Pancreas (tissue), 10 donors: ENCODE data around the gene NQO2. TPM values are rescaled to one million over a fixed set of nuclear protein-coding genes. Genes with fewer than 3 reads are reported as not detected.
A peak's percentile ranks its signal among the peaks of the same experiment; 100 is the strongest.

Experiments used
- ATAC-seq, 4 donors: fragments of 200-7000 bp; cut with Tn5 transposase; one replicate each; pipeline versions ENCODE4 v1.8.0 to v1.9.1; 2020; ENCODE audit warnings: mild to moderate bottlenecking in 4 of 4, moderate library complexity in 4 of 4
- DNase-seq, 6 donors: peaks; one replicate each; pipeline ENCODE4 v3.0.0-alpha.2; 2020
- FAIRE-seq: peaks from 2 replicates; lab custom pipeline; 2012; peaks lifted over from hg19 to GRCh38; lab: Jason Lieb, UNC
- H3K27ac ChIP-seq, 4 donors: fragments of 200-600 bp; sonication (generic); 1 replicate in 3 of 4; 2 replicates in 1 of 4; pipeline versions ENCODE4 v1.5.0 to v1.8.0; 2020
- H3K27me3 ChIP-seq, 4 donors: fragments of 200-600 bp; one replicate each; pipeline ENCODE4 v1.8.0; 2021
- H3K36me3 ChIP-seq, 3 donors: fragments of 200-600 bp; sonication (generic) in 1 of 3; one replicate each; pipeline versions ENCODE4 v1.5.0 to v1.8.0; 2020 to 2021
- H3K4me1 ChIP-seq, 3 donors: fragments of 200-600 bp; one replicate each; pipeline ENCODE4 v1.8.0; 2021
- H3K4me3 ChIP-seq, 4 donors: fragments of 200-600 bp; sonication (generic) in 2 of 4; one replicate each; pipeline versions ENCODE4 v1.5.0 to v1.8.0; 2020 to 2021
- H3K9me3 ChIP-seq, 4 donors: fragments of 200-600 bp; one replicate each; pipeline ENCODE4 v1.8.0; 2021
- WGBS, 2 donors: extraction: QIAGEN DNeasy Blood & Tissue Kit; methylation state at CpG; one replicate each; pipeline ENCODE4 v1.1.7; 2013; 5-methylcytosine and 5-hydroxymethylcytosine counted together
- intact Hi-C, 3 donors: fragments of 100-400 bp; cut with DNase I; formaldehyde crosslinking; loops; one replicate each; pipeline versions ENCODE4 v1.11.1 to v1.14.2; 2022
- polyA plus RNA-seq, 2 donors: library from polyadenylated mRNA; stranded (reverse); fragments of 200-250 nt; gene quantifications; one replicate each; pipeline ENCODE4 v1.2.3, GENCODE V29; 2013
- total RNA-seq, 6 donors: library from RNA; stranded (reverse); fragmentation: NEBNext Ultra II Directional in 4 of 6; extraction: Animal tissue kit (Norgen Biotek cat#: 25700) in 4 of 6; gene quantifications; one replicate each; pipeline versions ENCODE4 v1.2.1 to v1.2.4, GENCODE V29; 2021 to 2023
- TF ChIP-seq, protein P1 (sequence below), 4 donors: fragments of 200-600 bp; sonication (generic) in 3 of 4; IDR thresholded peaks; one replicate each; pipeline versions ENCODE4 v1.5.0 to v1.8.0; 2021; ENCODE audit warnings: antibody characterized with exemption in 4 of 4
- donor health status: healthy with polysubstance abuse.
- donor health status: DM: no; HTN: no; CAD: no; lungs with moderate emphysema.
- donor health status: DM: no; HTN: no; CAD: no.
- donor health status: control.
- donor health status: control.
- donor health status: Bipolar disorder and iron deficiency.
- donor health status: DM: yes; HTN: yes; CAD: no.
- donor health status: DM: no; HTN: no; CAD: no.
- donor health status: DM: no; HTN: no; CAD: no.
- donor health status: DM: yes; HTN: yes; CAD: no.

The NQO2 gene
- total and polyA plus RNA-seq, 8 donors: 12.7 to 23.0 (median 21.1) TPM

GRCh38 chr6:2986722-2987221, 12.9 kb upstream of the NQO2 start:
- Histone ChIP-seq H3K36me3 (no peaks in the 10 kb centered on the region), H3K4me3 (no peak overlapping the region), H3K27ac (peak overlapping the region in 1 of 4 donors; percentile 8), H3K9me3 (no peaks in the 10 kb centered on the region), H3K4me1 (peaks cover 0 to 23% (median 0%) of the 10 kb centered on the region in 3 donors), H3K27me3 (no peaks in the 10 kb centered on the region)
- ATAC-seq: no peak
- TF ChIP-seq, protein P1, sequence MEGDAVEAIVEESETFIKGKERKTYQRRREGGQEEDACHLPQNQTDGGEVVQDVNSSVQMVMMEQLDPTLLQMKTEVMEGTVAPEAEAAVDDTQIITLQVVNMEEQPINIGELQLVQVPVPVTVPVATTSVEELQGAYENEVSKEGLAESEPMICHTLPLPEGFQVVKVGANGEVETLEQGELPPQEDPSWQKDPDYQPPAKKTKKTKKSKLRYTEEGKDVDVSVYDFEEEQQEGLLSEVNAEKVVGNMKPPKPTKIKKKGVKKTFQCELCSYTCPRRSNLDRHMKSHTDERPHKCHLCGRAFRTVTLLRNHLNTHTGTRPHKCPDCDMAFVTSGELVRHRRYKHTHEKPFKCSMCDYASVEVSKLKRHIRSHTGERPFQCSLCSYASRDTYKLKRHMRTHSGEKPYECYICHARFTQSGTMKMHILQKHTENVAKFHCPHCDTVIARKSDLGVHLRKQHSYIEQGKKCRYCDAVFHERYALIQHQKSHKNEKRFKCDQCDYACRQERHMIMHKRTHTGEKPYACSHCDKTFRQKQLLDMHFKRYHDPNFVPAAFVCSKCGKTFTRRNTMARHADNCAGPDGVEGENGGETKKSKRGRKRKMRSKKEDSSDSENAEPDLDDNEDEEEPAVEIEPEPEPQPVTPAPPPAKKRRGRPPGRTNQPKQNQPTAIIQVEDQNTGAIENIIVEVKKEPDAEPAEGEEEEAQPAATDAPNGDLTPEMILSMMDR (IDR thresholded peaks at IDR 0.05): no peak
- FAIRE-seq: no peak
- intact Hi-C loops: no loop called here
- DNase-seq: no peak
- WGBS, 2 donors: 48 to 59% methylated on average over 4 of the region's 4 CpGs

DNA sequence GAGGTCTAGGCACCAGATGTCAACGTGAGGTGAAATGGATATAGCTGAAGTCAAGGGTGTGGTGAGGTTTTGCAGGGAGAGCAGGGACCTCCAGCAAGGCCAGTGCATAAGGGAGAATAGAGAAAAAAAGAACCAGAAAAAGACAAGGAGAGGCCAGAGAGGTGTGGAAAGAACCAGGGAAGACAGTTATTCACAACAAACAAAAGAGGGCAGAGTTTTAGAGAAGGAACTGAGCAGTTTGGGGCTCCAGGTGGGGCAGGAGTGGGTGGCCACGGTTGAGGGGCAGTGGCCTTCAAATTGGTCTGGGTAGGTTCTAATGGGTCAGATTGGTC, 11.6 kb upstream of the NQO2 start:
- H3K27ac ChIP-seq: peak overlapping the region; percentile 93 to 98 (median 95)
- H3K4me3 ChIP-seq: peak overlapping the region; percentile 65 to 87 (median 76)
- no peaks in the 10 kb centered on the region for H3K9me3 ChIP-seq
- no peaks in the 10 kb centered on the region for H3K27me3 ChIP-seq
- WGBS, 2 donors: 19 to 32% methylated on average over 2 of the region's 2 CpGs
- DNase-seq (no peak), ATAC-seq (no peak), FAIRE-seq (no peak)
- intact Hi-C loops: no loop called here
- H3K4me1 ChIP-seq: peaks cover 0 to 23% (median 0%) of the 10 kb centered on the region in 3 donors
- H3K36me3 ChIP-seq: no peaks in the 10 kb centered on the region
- TF ChIP-seq, protein P1 (IDR thresholded peaks at IDR 0.05): no peak

GRCh38 chr6:2988426-2989331, 11.0 kb upstream of the NQO2 start:
- 0 to 1% methylated on average over 49 to 64 of the region's 64 CpGs for WGBS, 2 donors
- TF ChIP-seq, protein P1 (IDR thresholded peaks at IDR 0.05): peak; percentile 69 to 83 (median 76)
- FAIRE-seq (no peak), ATAC-seq (peak; percentile 81 to 88 (median 84)), DNase-seq (peak; percentile 85 to 94 (median 90))
- Histone ChIP-seq H3K4me1 (peaks cover 0 to 23% (median 0%) of the 10 kb centered on the region in 3 donors), H3K27ac (peak overlapping the region; percentile 93 to 98 (median 95)), H3K4me3 (peak overlapping the region; percentile 65 to 87 (median 76)), H3K27me3 (no peaks in the 10 kb centered on the region), H3K9me3 (no peaks in the 10 kb centered on the region), H3K36me3 (no peaks in the 10 kb centered on the region)
- intact Hi-C loops: no loop called here

DNA sequence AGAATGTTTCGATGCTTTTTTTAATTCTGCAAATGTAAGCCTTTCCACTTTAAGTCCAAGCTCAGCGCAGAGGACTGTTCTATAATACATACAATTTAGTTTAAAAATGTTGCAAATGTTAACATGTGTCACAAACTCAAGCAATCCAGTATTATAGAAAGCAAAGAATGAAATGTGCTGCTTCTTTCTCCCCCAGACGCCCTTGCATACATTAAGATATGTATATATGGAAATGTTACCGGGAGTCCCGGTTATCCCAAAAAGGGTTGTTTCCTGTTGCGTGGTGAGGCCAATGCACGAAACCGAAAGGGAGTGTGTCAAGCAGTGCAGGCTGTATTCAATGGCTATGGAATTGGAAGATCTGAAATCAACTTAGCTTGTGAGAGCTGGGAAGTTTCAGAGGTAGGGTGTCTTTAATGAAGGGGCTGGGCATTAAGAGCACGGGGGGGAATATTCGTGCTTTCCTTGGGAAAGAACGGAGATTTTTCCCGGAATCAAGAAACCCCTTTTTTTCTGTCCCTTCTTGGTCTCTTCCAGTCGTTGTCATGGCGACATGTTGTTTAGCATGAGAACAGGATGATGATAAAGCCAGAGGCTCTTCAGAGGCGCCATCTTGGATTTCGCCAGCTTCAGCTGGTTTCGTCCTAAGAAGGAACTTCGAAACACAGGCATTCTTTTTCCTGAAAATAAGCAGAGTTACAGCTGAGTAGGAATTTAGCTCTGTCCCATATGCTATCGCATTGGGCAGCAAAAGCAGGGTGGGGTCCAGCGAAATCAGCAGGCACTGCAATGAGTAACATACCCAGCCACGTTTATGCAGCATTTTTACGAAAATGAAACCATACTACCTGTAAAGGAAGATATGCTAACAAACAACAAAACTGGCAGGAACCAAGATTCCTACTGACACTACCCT, 10.1 kb upstream of the NQO2 start:
- FAIRE-seq: peak; percentile 37
- TF ChIP-seq, protein P1 (IDR thresholded peaks at IDR 0.05): peak in 2 of 4 donors; percentile 4 to 9
- WGBS, 2 donors: 0% methylated on average over 22 of the region's 22 CpGs
- Histone ChIP-seq H3K4me1 (peaks cover 0 to 23% (median 0%) of the 10 kb centered on the region in 3 donors), H3K27ac (peak overlapping the region; percentile 93 to 98 (median 95)), H3K36me3 (no peaks in the 10 kb centered on the region), H3K9me3 (no peaks in the 10 kb centered on the region), H3K4me3 (peak overlapping the region; percentile 65 to 87 (median 76)), H3K27me3 (no peaks in the 10 kb centered on the region)
- ATAC-seq: peak; percentile 66 to 77 (median 71)
- DNase-seq: peak in 5 of 6 donors; percentile 69 to 90 (median 79)
- intact Hi-C loops: no loop called here
